ENCODE data around the gene ABCC3.

ABCC3 gene

DNA sequence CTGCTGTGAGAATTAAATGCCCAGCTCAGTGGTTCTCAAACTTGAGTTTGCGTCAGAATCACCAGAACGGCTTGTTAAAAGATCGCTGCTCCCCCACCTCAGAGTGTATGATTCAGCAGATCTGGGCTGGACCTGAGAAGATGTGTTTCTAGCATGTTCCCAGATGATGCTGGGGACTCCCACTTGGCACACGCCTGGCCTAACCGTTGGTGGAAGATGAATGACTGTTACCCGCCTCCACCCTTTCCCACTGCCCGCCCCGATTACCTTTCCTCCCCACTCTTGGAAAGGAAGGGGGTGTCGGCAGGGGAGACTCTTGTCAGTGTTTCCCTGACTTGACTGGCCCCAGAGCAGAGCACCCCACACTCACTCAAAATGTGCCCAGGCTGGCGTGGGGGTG, 29.3 kb upstream of the ABCC3 start:
- no peak for DNase-seq

DNA sequence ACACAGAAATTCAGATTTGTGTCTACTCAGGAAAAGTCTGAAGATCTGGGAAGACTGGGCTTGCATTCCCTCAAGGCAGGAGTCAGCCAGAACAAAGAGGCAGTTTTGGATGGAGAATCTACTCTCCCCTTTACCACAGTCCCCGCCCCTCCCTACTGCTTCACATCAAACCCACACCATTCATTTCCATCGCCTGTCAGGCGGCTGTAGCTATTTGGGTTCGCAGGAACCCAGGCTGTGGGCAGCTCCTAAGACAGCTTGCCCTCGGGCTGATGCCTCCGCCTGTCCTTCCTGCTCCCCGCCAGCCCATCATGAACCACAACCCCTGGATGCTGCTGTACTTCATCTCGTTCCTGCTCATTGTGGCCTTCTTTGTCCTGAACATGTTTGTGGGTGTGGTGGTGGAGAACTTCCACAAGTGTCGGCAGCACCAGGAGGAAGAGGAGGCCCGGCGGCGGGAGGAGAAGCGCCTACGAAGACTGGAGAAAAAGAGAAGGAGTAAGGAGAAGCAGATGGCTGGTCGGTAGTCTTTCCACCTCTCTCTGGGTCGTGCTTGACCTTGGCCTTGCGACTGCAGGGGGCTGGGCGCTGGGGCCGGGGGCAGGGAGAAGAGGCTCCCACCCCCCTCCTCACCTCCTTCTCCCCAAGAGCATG, 27.0 kb upstream of the ABCC3 start:
- no peak for DNase-seq

DNA sequence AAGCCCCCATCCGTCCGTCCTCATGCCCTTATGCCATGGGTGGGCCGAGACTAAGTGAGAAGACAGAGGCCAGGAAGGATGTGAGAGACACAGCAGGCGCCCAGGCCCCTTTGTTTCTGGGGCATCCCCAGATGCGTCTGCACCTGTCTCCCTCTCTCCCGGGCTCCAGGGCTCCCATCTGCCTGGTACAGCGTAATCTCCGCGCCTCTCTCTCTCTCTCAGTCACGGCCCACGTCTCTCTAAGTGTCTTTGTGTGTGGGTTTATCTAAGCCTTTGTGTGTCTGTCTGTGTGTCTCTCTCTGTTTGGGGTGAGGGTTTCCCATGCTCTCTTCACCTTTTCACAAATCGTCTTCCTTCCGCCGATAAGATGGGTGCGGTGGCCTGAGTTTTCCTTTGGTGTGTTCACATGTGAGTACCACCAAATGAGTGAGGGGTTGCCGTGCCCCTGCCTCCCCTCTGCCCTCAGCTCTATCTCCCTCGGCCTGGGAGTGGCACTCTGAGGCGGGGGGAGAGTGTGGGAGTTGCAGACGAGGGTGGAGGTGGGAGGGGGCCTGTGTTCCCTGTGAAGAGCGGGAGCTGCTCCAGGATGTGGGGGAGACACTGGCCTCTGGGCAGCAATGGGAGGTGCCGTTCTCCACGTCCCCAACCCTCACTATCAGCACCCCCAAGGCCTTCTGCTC, 25.8 kb upstream of the ABCC3 start:
- DNase-seq, result no peak

DNA sequence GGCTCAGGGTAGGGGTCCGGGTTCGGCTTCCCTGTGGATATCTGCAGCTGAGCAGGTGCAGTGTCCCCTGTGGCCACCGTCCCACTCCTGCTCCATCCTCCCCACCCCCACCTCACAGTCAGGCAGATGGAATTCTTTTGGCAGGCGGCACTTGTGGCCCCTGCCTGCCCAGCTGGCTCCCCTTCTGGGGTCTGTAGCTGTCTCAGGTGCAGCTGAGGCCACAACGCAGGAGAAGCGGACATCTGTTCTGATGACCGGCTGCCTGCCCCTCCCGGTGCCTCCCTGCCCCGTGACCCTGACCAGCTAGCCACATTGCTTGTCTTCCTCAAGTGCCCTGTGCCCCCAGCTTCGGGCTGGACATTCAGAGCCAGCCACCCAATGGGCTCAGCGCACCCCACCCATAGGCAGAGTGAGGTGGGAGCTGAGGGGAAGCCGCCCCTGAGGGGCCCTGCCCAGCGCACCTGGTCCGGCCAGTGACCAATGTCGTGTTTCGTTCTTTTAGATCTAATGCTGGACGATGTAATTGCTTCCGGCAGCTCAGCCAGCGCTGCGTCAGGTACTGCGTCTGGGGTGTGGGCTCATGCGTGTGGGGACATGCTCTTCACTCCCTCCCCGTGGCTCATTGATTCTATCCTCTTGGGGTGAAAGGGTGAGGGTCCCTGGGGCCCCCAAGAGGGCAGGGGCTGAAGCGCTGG, 25.2 kb upstream of the ABCC3 start:
- DNase-seq, result no peak

DNA sequence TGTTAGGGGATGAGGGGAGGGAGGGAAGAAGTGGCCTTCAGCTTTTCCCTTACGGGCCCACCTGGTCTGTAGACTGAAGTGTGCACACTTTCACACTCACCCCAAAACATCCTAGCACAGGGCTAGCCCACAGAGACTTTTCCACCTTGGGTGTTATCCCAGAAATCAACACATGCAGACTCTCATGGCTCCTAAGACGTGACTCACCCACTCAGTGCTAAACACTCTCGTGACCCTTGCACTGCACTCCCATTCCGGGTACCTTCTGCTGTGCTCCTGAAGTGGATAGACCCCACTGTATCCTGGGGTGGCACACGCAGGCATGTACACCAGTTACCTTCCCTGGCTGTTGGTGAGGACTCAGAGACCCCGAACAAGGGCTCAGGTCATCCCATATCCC, 23.0 kb upstream of the ABCC3 start:
- DNase-seq, result no peak

DNA sequence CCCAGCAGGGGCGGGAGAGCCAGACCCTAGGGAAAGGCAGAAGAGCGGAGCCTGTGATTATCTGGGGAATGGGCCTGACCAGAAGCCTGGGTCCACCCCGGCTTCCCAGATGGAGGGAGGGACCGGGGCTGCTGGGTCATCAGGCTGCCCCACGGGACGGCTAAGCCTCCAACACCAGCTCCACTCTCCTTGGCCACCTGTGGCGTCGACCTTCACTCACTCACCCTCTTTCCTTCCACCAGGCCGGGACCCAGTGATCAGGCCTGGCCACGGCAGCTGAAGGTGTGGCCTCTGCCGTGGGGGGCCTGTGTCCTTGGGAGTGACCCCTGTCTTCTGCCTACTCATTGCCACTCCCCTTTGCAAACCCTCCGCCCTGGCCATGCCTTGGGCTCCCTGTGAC, 22.4 kb upstream of the ABCC3 start:
- DNase-seq, result no peak

DNA sequence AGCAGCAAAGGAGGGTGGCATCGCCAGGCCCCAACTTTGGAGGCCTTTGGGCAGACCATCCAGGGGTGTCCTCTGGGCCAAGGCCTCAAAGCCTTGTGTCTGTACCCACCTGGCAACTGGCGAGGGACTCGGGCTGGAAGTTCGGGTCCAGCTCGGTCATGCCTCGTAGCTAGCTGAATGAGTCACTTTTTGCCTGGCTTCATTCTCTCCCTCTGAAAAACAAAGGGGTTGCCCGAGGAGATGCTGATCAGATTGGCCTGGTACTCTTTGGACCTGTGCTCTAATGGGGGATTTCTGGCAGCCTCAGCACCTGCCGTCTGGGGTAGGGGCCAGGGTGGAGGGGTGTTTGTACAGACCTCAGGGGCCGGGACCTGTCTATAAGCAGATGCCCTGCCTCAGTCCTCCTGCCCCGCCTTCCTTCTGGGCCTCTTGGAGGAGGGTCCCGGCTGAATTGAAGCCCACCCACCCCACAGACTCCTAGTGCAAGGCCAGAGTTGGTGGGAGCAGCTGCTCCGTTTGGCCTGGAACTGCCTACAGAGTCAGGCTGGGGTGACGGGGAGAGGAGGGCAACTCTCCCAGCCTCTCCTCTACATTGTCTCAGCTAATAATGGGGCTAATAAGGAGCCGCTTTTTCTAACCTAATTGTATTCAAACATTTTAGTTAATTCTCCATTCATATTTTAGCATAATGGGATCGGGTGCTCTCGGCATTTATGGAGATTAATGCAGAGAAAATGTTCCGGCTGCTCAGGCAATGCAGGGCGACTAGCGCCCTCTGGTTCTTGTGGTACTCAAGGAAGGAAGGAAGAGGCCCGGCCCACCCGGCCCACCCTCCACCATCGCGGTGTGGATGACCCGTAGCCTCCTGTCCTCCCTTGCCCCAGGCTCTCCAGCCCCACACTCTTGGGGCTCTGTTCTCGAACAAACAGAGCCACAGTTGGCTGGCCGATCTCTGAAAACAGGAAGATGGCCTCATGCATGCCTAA, 21.4 kb upstream of the ABCC3 start:
- no peak for DNase-seq

DNA sequence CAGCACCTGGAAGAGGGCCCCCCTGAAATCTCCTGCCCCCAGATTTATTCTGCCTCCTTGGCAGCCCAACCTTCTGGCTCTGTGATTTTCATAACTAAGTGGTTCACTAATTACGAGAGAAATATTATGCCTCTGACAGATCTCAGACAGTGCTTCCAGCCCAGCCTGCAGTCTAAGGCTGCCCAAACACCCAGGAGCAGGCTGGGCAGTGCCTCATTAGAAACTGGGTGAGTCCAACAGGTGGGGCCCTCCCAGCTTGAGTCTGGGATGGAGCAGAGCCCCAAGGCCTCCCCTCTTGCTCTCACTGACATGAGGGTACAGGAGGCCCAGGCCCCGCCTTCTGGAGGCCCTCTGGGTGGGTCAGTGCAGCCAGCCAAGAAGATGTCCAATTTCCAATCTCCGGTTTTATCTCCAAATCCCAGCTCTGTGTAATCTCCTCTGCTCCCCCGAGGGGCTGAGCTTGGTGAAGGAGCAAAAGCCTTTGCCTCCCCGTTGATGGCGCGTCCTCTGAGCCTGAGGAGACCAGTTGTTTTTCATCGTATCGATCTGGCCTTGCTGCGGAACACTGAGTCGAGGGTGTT, 20.1 kb upstream of the ABCC3 start:
- no peak for DNase-seq

DNA sequence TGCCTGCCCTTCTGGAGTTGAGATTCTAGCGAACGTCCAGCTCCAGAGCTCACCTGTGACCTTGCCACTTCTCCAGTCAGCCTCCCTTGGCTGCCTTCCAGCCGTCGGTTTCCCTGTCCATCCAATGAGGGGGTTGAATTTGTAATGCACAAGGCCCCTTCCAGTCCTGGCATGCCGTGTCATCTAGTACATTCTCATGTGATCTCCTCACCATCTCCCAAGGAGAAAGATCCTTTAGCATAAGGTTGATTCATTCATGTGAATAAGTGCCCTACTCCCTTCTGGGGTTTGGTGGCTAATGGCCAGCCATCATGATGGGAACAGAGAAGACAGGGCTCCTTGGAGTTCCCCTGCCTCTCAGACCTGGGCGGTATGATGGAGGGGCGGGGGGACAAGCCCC, 18.9 kb upstream of the ABCC3 start:
- no peak for DNase-seq

DNA sequence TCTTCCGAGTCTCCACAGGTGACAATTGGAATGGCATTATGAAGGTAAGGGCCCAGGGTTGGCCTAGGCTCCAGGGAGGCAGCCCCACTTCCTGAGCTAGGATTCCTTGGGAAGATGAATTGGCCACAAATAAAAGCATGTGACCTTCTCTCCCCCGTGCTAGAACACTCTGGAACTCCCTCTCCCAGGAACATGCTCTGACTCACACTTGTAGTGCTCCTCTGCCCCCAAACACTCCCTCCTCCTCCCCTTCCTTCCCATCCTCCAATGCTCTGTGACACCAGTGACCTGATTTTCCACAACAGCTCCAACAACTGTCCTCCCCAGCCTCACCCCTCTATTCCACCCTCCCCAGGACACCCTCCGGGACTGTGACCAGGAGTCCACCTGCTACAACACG, 16.4 kb upstream of the ABCC3 start:
- no peak for DNase-seq

DNA sequence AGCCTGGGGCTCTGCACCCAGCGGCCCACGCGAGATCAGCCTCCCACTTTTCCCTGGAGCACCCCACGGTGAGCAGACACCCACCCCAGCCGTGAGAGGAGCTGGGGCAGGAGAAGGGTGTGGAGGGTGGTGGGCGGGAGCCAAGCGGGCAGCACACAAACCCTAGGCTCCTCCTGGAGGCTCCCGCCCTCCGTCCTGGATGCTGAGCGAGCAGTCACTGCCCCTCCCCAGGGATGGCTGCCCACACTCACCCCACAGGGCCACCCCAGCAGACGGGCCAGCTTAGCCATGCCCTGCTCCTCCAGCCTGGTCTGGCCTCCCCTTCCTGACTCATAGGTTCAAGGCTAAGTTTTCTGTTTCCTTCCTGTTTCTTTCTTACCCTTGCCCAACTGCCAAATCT, 15.7 kb upstream of the ABCC3 start:
- no peak for DNase-seq

DNA sequence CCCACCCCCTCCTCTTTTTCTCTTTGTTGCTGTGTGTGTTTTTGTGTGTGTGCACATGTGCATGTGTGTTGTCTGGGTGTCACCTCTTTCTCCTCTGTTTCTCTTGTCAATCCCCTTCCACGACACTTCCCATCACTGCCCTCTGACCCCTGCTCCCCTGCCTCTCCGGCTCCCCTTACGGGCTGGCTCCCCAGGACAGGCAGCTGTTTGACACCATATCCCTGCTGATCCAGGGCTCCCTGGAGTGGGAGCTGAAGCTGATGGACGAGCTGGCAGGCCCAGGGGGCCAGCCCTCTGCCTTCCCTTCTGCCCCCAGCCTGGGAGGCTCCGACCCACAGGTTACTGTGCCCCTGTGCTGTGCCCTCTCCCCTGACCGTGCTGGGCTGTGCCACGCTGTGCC, 15.2 kb upstream of the ABCC3 start:
- no peak for DNase-seq

DNA sequence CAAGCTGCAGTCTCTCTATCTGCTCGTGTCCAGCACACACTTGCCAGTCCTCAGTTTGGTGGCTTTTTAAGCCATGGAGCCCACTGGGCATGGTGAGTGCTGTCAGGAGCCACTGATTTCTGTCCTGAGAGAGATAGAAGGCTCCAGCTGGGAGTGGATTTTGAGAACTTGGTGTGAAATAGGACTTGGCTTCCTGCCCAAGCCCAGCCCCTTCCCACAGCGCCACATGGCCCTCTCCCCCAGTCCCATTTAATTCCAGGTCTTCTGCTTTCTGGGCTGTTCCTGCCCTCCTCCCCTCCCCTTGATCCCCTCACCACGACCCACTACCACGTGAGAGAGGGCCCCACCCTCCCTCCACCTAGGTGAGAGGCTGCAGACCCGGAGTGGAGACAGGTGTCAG, 14.4 kb upstream of the ABCC3 start:
- no peak for DNase-seq

DNA sequence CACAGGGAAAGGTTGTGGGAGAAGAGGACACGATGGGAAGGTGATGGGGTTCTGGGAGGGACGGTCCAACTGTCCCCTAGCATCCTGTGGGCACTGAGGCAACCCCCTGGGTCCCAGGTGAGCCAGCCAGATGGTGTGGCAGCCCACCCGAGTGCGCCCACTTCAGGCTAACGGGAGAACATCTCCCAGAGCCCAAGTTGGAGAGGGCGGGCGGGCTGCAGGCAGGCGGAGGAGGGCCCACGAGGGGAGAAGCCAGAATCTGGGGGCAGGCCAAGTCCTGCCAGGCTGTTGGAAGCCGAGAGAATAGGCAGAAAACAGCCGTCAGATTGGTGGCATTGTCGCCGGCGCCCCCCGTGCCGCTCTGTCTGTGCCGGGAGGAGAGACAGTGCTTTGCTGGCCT, 13.8 kb upstream of the ABCC3 start:
- no peak for DNase-seq

DNA sequence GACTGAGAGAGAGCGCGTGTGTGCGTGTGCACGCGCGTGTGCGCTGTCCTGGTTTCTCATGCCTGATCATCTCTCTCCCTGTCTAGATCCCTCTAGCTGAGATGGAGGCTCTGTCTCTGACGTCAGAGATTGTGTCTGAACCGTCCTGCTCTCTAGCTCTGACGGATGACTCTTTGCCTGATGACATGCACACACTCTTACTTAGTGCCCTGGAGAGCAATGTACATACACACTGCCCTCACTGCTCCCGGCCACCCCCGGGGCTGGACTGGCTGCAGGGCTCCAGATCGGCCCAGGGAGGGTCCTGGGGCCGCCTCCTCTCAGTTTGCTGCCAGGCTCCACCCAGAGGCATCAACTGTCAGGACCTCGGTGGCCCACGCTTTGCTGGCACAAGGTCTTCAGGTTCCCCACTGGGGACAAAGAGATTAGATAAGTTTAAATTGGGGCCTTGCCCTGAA, 13.1 kb upstream of the ABCC3 start:
- no peak for DNase-seq

DNA sequence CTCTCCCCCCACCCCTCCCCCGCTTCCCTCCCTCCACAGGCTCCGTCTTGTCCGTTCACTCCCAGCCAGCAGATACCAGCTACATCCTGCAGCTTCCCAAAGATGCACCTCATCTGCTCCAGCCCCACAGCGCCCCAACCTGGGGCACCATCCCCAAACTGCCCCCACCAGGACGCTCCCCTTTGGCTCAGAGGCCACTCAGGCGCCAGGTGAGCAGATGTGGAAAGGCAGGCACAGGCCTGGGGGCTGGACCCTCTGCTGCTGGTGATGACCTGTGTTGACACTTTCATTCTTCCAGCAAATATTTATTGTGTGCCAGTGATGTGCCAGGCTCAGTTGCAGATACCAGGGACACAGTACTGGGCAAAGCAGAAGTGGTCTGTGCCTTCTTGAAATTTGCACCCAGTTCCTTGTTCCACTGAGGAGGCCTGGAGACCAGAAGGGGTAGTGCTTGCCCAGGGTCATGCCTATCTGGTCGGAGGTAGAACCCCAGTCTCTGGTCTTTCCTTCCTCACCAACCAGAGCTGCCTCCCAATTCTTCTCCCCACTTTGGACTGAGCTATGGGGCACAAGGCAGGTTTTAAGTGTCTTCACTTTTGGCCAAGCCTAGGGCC, 10.3 kb upstream of the ABCC3 start:
- DNase-seq, result no peak

DNA sequence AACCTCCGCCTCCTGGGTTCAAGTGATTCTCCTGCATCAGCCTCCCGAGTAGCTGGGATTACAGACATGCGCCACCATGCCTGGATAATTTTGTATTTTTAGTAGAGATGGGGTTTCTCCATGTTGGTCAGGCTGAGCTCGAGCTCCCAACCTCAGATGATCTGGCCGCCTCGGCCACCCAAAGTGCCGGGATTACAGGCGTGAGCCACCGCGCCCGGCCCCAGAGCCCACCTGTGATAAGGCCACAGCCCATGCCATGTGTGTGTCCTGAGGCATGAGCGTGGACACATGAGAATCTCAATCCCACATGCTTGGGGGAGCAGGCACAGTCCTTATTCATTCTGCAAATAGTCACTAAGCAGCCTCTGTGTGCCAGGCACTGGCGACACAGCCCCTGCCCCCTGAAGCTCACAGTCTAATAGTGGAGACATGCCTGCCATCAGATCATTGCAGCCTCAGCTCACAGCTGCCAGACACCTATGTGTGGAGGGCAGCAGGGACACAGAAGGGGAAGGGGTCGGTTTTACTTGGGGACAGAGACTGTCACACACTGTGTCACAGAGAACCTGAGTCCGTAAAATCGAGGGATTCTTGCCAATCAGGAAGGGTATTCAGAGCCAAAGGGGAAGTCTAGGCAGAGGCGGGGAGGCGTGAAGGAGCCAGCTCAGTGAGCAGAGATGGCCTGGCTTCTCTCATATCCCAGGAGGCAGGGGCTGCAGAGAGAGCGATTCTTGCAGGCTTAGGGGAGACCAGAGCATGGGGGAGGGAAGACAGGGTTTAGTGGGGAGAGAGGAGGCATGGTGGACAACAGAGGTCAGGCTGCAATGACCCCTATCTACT, 9.4 kb upstream of the ABCC3 start:
- no peak for DNase-seq

DNA sequence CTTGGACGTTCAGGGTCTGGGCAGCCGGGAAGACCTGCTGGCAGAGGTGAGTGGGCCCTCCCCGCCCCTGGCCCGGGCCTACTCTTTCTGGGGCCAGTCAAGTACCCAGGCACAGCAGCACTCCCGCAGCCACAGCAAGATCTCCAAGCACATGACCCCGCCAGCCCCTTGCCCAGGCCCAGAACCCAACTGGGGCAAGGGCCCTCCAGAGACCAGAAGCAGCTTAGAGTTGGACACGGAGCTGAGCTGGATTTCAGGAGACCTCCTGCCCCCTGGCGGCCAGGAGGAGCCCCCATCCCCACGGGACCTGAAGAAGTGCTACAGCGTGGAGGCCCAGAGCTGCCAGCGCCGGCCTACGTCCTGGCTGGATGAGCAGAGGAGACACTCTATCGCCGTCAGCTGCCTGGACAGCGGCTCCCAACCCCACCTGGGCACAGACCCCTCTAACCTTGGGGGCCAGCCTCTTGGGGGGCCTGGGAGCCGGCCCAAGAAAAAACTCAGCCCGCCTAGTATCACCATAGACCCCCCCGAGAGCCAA, 8.6 kb upstream of the ABCC3 start:
- peak; percentile 34 for DNase-seq

DNA sequence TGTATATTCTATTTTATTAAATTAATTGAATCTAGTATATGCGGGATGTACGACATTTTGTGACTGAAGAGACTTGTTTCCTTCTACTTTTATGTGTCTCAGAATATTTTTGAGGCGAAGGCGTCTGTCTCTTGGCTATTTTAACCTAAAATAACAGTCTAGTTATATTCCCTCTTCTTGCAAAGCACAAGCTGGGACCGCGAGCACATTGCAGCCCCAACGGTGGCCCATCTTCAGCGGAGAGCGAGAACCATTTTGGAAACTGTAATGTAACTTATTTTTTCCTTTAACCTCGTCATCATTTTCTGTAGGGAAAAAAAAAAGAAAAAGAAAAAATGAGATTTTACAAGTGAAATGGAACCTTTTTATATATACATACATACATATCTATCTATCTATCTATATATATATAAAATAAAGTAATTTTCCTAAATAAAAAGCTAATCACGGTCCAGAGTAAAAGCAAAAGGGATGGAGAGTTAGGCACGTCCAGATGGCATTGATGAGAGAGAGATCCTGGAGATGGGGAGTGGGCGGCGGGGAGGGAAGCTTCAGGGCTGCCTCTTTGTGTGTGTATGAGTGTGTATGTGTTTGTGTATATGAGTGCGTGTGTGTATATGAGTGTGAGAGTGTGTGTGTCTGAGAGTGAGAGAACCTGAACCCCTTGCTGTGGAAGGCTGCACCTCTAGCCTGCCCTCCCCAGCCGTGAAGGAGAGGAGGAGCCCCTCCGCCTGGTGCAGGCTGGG, 7.5 kb upstream of the ABCC3 start:
- no peak for DNase-seq
